ENCODE results near the gene SRGN.
A peak's percentile ranks its signal among the peaks of the same experiment; 100 is the strongest.
"Not testable (repeated sequence)": the region's sequence is repeated elsewhere in the genome, so short reads cannot be mapped to it uniquely, and the experiment has no call there.

The SRGN gene, protein sequence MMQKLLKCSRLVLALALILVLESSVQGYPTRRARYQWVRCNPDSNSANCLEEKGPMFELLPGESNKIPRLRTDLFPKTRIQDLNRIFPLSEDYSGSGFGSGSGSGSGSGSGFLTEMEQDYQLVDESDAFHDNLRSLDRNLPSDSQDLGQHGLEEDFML

DNA sequence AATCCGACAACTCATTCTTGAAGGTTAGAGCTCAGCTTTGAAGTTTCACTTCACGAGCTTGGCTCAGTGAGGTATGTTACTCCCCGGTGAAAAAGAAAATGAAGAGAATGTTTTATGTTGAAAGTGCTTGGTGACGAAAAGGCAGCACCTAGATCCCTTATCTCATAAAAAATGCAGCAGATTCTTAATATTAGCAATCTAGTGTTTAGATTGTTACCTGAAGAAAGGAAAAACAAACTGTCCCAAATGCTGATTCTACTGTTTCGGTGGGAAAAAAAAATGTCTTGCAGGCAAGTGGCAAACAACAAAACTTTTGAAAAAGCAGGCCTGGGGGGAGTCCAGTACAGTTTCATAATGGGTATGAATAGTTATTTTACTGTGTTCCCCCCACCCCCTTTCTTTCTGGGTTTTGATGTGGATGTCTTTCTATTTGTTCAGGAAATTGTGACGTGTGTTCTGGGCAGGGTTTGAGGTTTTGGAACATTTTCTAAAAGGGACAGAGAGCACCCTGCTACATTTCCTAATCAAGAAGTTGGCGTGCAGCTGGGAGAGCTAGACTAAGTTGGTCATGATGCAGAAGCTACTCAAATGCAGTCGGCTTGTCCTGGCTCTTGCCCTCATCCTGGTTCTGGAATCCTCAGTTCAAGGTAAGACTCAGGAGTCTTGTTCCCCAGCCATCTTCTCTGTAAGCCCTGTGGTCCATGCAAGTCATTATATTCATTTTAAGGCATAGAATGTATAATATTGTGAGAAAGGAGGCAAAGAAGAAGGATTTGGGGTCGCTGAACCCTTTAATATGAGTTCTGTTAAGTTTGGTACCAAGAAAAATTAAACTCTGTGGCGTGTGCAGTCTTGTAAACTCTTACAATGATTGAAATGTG lies at the start of gene SRGN:
TSS of gene SRGN (plus strand) at position 514 of the 881 bp plus-strand sequence. CDS start at position 569, 55 bp downstream.
- TF ChIP-seq, protein P1, sequence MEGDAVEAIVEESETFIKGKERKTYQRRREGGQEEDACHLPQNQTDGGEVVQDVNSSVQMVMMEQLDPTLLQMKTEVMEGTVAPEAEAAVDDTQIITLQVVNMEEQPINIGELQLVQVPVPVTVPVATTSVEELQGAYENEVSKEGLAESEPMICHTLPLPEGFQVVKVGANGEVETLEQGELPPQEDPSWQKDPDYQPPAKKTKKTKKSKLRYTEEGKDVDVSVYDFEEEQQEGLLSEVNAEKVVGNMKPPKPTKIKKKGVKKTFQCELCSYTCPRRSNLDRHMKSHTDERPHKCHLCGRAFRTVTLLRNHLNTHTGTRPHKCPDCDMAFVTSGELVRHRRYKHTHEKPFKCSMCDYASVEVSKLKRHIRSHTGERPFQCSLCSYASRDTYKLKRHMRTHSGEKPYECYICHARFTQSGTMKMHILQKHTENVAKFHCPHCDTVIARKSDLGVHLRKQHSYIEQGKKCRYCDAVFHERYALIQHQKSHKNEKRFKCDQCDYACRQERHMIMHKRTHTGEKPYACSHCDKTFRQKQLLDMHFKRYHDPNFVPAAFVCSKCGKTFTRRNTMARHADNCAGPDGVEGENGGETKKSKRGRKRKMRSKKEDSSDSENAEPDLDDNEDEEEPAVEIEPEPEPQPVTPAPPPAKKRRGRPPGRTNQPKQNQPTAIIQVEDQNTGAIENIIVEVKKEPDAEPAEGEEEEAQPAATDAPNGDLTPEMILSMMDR (IDR thresholded peaks at IDR 0.05; ENCODE audit: low read depth, low read length, missing control alignments): no peak
- in situ Hi-C loops (cut with HindIII; ENCODE audit: low sequenced_read_pairs): no loop called here
- DNase-seq (ENCODE audit: low read depth): no peak
- peak within 1 kb of the TSS; percentile 22 for H3K4me3 ChIP-seq (ENCODE audit: low read depth, low read length)

- in situ Hi-C loops (cut with HindIII; ENCODE audit: low sequenced_read_pairs); DNase-seq (ENCODE audit: low read depth); H3K4me3 ChIP-seq (ENCODE audit: low read depth, low read length): not testable (repeated sequence)
Measured at GRCh38 chr10:69040904-69041303, 47.0 kb upstream of the SRGN start.

DNA sequence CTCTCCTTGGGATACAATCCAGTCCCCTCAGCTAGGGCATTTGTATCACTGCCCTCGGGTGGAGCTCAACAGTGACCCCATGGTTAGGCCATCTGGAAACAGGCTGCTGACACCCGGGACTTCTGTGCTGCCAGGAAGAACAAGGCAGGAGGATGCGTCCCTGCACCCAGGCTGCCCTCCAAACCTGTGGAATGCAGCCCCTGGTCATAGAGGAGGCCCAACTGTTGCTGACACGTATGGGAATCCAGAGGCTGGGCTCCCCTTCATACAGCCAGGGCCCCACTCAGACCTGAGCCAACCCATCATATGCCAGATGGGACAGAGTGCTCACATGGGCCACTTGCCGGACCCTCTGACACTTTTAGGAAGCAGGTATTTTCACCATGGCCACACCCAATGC lies 45.5 kb upstream of the SRGN start:
- TF ChIP-seq, protein P1 (IDR thresholded peaks at IDR 0.05; ENCODE audit: low read depth, low read length, missing control alignments): no peak
- H3K4me3 ChIP-seq (ENCODE audit: low read depth, low read length): no peak overlapping the region
- in situ Hi-C loops (cut with HindIII; ENCODE audit: low sequenced_read_pairs): no loop called here
- DNase-seq (ENCODE audit: low read depth): no peak

- in situ Hi-C loops (cut with HindIII; ENCODE audit: low sequenced_read_pairs): no loop called here
Measured at GRCh38 chr10:69042838-69043237, 45.1 kb upstream of the SRGN start.

DNA sequence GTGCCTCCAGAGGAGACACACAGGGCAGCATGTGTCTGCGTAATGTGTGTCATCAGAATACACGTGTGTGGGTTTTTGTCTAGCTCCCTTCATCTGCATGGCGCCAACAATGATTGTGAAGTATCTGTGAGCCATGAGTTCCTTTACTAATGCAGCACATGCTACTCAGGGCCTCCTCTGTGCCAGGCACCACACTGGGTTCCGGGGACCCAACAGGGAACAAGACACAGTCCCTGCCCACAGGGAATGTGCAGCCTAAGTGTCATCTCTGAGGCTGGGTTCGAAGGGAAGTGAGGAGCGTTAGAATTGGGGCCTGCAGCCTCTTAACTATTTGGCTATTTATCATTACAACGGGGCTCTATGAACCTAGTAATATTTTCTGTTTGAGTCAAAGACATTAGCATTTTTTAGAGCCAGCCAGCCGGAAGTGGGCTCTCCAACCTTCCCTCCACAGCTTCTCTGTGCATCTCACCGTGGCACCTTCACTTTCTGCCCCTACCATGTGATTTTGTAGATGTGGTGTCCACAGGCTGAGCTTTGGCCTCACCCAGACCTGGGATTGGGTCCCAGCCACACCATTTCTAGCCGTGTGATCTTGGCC lies 43.9 kb upstream of the SRGN start:
- TF ChIP-seq, protein P1 (IDR thresholded peaks at IDR 0.05; ENCODE audit: low read depth, low read length, missing control alignments): no peak
- in situ Hi-C loops (cut with HindIII; ENCODE audit: low sequenced_read_pairs): no loop called here
- H3K4me3 ChIP-seq (ENCODE audit: low read depth, low read length): no peak overlapping the region
- no peak for DNase-seq (ENCODE audit: low read depth)

More at GRCh38 chr10:69042838-69043237, 45.1 kb upstream of the SRGN start:
- TF ChIP-seq, protein P1 (IDR thresholded peaks at IDR 0.05; ENCODE audit: low read depth, low read length, missing control alignments): no peak
- no peak for DNase-seq (ENCODE audit: low read depth)
- H3K4me3 ChIP-seq (ENCODE audit: low read depth, low read length): no peak overlapping the region

GRCh38 chr10:69044546-69044945 lies 43.4 kb upstream of the SRGN start:
- DNase-seq (ENCODE audit: low read depth): no peak
- in situ Hi-C loops (cut with HindIII; ENCODE audit: low sequenced_read_pairs): no loop called here
- TF ChIP-seq, protein P1 (IDR thresholded peaks at IDR 0.05; ENCODE audit: low read depth, low read length, missing control alignments): no peak
- H3K4me3 ChIP-seq (ENCODE audit: low read depth, low read length): no peak overlapping the region
